ENCODE results near the gene PDE1A. TPM values are rescaled to one million over a fixed set of nuclear protein-coding genes. Genes with fewer than 3 reads are reported as not detected.

PDE1A gene
- polyA plus RNA-seq, 1 experiment, result 4.3 TPM

DNA sequence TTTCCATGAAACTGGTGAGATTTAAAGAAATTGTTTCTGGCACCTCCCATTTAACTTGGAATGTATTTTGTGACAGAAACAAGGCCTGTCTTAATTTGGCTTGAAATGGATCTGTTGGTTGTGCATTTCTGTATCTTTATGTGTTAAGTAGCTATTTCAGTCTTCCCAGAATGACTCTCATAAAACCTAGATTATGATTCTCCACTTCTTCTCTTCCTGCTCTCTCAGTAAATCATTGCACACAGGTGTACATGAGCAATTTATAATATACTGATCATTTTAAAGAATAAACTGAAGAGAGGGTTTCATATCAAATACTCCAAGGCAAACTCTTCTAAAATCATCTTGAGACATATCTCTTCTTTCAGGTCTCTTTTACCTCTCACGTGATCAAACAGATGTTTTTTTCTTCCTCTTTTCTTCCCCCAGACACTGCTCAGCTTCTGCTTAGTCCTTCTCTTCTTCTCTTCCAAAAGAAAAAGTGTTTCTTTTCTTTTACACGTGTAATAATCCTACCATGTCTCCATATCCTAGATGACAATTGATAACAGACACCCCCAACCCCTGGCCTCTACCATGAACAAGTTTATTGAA, 329.2 kb downstream of the PDE1A start:
- no peaks in the 10 kb centered on the region for H3K9me3 ChIP-seq (ENCODE audit: control insufficient read depth, insufficient read depth, low read length)
- no peak overlapping the region for H3K27ac ChIP-seq (ENCODE audit: low read depth, low read length)
- POLR2A ChIA-PET, result no interaction called here
- H3K4me3 ChIP-seq (ENCODE audit: low read depth, low read length), result no peak overlapping the region
- H3K27me3 ChIP-seq (ENCODE audit: control insufficient read depth, insufficient read depth, low read length), result no peaks in the 10 kb centered on the region
- DNase-seq (ENCODE audit: low read depth, low spot score), result no peak
- TF ChIP-seq, protein P1, sequence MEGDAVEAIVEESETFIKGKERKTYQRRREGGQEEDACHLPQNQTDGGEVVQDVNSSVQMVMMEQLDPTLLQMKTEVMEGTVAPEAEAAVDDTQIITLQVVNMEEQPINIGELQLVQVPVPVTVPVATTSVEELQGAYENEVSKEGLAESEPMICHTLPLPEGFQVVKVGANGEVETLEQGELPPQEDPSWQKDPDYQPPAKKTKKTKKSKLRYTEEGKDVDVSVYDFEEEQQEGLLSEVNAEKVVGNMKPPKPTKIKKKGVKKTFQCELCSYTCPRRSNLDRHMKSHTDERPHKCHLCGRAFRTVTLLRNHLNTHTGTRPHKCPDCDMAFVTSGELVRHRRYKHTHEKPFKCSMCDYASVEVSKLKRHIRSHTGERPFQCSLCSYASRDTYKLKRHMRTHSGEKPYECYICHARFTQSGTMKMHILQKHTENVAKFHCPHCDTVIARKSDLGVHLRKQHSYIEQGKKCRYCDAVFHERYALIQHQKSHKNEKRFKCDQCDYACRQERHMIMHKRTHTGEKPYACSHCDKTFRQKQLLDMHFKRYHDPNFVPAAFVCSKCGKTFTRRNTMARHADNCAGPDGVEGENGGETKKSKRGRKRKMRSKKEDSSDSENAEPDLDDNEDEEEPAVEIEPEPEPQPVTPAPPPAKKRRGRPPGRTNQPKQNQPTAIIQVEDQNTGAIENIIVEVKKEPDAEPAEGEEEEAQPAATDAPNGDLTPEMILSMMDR (IDR thresholded peaks at IDR 0.05; ENCODE audit: low read depth, low read length), result no peak
- CTCF ChIA-PET, result no interaction called here

DNA sequence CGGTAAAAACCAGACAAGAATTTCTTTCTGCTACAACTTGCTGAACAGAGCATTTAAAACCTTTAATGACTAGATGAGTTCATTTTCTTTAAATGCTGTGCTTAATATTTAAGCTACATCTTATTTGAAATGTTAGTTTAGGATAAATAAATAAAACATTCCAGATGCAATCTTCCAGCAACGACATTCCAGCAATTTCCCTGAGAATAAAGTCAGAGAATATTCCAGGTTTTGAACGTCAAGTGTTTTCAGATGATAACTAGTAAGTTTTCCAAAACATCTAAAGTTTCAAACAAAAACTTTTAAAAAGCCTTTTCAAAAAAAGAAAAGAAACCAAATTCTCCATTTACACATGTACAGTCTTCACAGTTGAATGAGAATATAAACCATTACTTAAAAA, 336.4 kb downstream of the PDE1A start:
- CTCF ChIA-PET, result interaction anchor here (0.8 to 1.3 kb wide), 2 partner anchors 12 to 13 kb away, joined by 4 to 5 read pairs; no protein-coding TSS in a partner anchor
- POLR2A ChIA-PET, result interaction anchor here (0.6 kb wide), 1 partner anchor 41 kb away, joined by 3 read pairs; no protein-coding TSS in a partner anchor
- no peaks in the 10 kb centered on the region for H3K9me3 ChIP-seq (ENCODE audit: control insufficient read depth, insufficient read depth, low read length)
- H3K27me3 ChIP-seq (ENCODE audit: control insufficient read depth, insufficient read depth, low read length), result no peaks in the 10 kb centered on the region
- no peak overlapping the region for H3K4me3 ChIP-seq (ENCODE audit: low read depth, low read length)
- no peak overlapping the region for H3K27ac ChIP-seq (ENCODE audit: low read depth, low read length)
- TF ChIP-seq, protein P1 (IDR thresholded peaks at IDR 0.05; ENCODE audit: low read depth, low read length), result no peak
- no peak for DNase-seq (ENCODE audit: low read depth, low spot score)

Small RNAs within 50 kb of the gene (small RNA-seq; reads per million reads assigned to genes)
- gene RN7SL267P (ENCODE audit: insufficient read length, low read depth), result not detected

All from AG04450 (cell line).